ENCODE measurements around the gene ZIK1. TPM values are rescaled to one million over a fixed set of nuclear protein-coding genes. Genes with fewer than 3 reads are reported as not detected.

The ZIK1 gene
- total and polyA plus RNA-seq, 2 experiments from 2014 or later = 10.3 to 40.5 TPM

GRCh38 chr19:57558525-57558924 is 25.4 kb upstream of the ZIK1 start:
- Mint-ChIP-seq H3K36me3 (ENCODE audit: low read depth) (peaks cover 51% of the 10 kb centered on the region), H3K4me3 (peak overlapping the region; percentile 99), H3K4me1 (peaks cover 11% of the 10 kb centered on the region), H3K27ac (no peak overlapping the region), H3K9me3 (peaks cover 39% of the 10 kb centered on the region), H3K27me3 (ENCODE audit: insufficient read depth, low read depth, poor library complexity) (peaks cover 2% of the 10 kb centered on the region)
- peaks cover 6% of the 10 kb centered on the region for H3K4me1 ChIP-seq (ENCODE audit: insufficient read depth)
- peaks cover 21% of the 10 kb centered on the region; the same call in 1 of the 2 replicates for H3K36me3 ChIP-seq (ENCODE audit: insufficient read depth)
- H3F3A ChIP-seq (replicated peaks; ENCODE audit: low read depth) = no peaks in the 10 kb centered on the region
- peaks cover 22% of the 10 kb centered on the region for H3K79me2 ChIP-seq (replicated peaks; ENCODE audit: insufficient read depth)
- peaks cover 8% of the 10 kb centered on the region; the same call in 1 of the 2 replicates for H3K9me2 ChIP-seq (ENCODE audit: insufficient read depth)
- no peaks in the 10 kb centered on the region for H3K27me3 ChIP-seq (ENCODE audit: insufficient read depth)
- H4K20me1 ChIP-seq (replicated peaks; ENCODE audit: insufficient read depth) = peaks cover 12% of the 10 kb centered on the region
- DNase-seq (ENCODE audit: low spot score) (peak; percentile 15), ATAC-seq (no peak)
- no peak overlapping the region for H3K27ac ChIP-seq (ENCODE audit: low read depth)
- peak overlapping the region; percentile 96 for H3K4me2 ChIP-seq
- 0 out of 2 replicates have a peak overlapping the region, but pooled peaks have one; percentile 93 for H2AFZ ChIP-seq
- H3K4me3 ChIP-seq = peak overlapping the region; percentile 96
- no peak for TF ChIP-seq EZH2 (IDR thresholded peaks at IDR 0.05; ENCODE audit: low read depth, unreplicated experiment)
- TF ChIP-seq CTCF (conservative IDR thresholded peaks at IDR 0.05; ENCODE audit: low read depth in 2 of 2) = peak; percentile 7 to 43; a peak in 2 of 4 replicates
- TF ChIP-seq POLR2AphosphoS5 (IDR thresholded peaks at IDR 0.05; ENCODE audit: low read depth) = no peak
- no peak for TF ChIP-seq NANOG (IDR thresholded peaks at IDR 0.05; ENCODE audit: borderline replicate concordance)

GRCh38 chr19:57559008-57559403 is 24.9 kb upstream of the ZIK1 start:
- peak overlapping the region; percentile 96 for H3K4me3 ChIP-seq
- ATAC-seq = peak; percentile 68
- Mint-ChIP-seq H3K36me3 (ENCODE audit: low read depth) (peaks cover 49% of the 10 kb centered on the region), H3K27ac (peak overlapping the region; percentile 93), H3K4me3 (peak overlapping the region; percentile 99), H3K27me3 (ENCODE audit: insufficient read depth, low read depth, poor library complexity) (no peaks in the 10 kb centered on the region), H3K9me3 (peaks cover 44% of the 10 kb centered on the region), H3K4me1 (peaks cover 11% of the 10 kb centered on the region)
- H4K20me1 ChIP-seq (replicated peaks; ENCODE audit: insufficient read depth) = peaks cover 9% of the 10 kb centered on the region
- no peaks in the 10 kb centered on the region for H3K27me3 ChIP-seq (ENCODE audit: insufficient read depth)
- peaks cover 19% of the 10 kb centered on the region; the same call in 1 of the 2 replicates for H3K36me3 ChIP-seq (ENCODE audit: insufficient read depth)
- peak overlapping the region; percentile 96 for H3K4me2 ChIP-seq
- H3K9me2 ChIP-seq (ENCODE audit: insufficient read depth) = peaks cover 8% of the 10 kb centered on the region; the same call in 1 of the 2 replicates
- peak overlapping the region; percentile 93 for H2AFZ ChIP-seq
- H3K4me1 ChIP-seq (ENCODE audit: insufficient read depth) = peaks cover 6% of the 10 kb centered on the region
- peak; percentile 55 for DNase-seq (ENCODE audit: low spot score)
- H3K27ac ChIP-seq (ENCODE audit: low read depth) = no peak overlapping the region
- no peak for TF ChIP-seq CTCF (conservative IDR thresholded peaks at IDR 0.05; ENCODE audit: low read depth in 2 of 2)
- peaks cover 22% of the 10 kb centered on the region for H3K79me2 ChIP-seq (replicated peaks; ENCODE audit: insufficient read depth)
- H3F3A ChIP-seq (replicated peaks; ENCODE audit: low read depth) = no peaks in the 10 kb centered on the region

All from GM23338 (cell line).